KBM-7 (cell line): ENCODE results near the gene LYPD6B.
"Not testable (repeated sequence)": the region's sequence is repeated elsewhere in the genome, so short reads cannot be mapped to it uniquely, and the experiment has no call there.

Experiments
- DNase-seq: peaks from one replicate; pipeline ENCODE4 v3.0.0-alpha.2; 2015
- in situ Hi-C: fragments of 300-500 bp; cut with MboI; formaldehyde crosslinking; loops from 2 replicates; pipeline ENCODE4 v1.14.3; 2020; ENCODE audit warnings: low sequenced_read_pairs, low pct_unique_long_range_greater_than_20kb, mixed read lengths

LYPD6B gene

GRCh38 chr2:149218497-149218896 is 180.0 kb downstream of the LYPD6B start:
- in situ Hi-C loops = no loop called here
- no peak for DNase-seq

DNA sequence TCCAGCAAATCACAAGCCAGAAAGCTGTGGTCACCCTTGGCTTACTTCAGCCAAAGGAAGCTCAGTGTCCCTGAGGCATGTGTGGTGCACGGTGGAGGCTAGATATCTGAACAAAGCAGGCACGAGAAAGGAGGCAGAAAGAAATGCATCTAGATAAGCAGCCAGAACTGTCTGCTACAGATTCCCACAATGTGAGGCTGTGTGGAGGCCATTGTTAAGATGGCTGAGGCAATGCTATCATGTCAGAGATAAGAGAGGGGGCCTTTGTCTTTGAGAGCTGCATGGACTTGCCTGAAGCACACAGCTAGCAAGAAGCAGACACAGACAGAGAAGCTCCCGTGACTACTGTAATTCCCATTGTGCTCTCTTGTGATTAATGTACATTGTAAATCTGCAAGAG is 181.4 kb downstream of the LYPD6B start:
- no peak for DNase-seq
- in situ Hi-C loops = no loop called here

DNA sequence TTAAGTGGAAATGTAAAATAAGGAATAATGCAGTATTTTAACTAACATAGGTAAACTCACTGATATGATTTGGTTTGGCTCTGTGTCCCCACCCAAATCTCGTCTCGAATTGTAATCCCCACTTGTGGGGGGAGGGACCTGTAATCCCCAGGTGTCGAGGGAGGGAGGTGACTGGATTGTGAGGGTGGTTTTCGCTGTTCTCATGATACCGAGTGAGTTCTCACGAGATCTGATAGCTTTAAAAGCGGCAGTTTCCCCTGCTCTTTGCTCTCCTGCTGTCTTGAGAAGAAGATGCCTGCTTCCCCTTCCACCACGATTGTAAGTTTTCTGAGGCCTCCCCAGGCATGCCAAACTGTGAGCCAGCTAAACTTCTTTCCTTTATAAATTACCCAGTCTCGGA is 182.5 kb downstream of the LYPD6B start:
- in situ Hi-C loops = no loop called here
- DNase-seq = no peak

DNA sequence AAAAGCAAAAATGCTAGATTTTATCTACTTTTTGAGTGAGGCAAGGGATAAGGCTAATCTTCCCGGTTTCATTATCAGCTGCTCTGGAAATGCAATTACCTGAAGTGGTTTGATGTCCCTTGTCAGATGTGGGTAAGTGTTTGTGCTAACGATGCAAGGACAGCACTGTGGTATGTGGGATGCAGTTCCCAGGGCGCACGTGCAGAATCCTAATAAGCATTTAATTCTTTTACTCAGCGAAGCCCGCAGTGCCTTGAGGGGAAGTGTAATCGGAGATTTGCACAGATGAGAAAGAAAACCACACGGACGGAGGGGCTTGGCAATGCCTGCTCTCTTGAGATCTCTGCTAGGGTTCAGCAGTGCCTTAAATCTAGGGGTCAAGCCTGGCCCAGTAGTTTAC is 183.4 kb downstream of the LYPD6B start:
- no peak for DNase-seq
- in situ Hi-C loops = no loop called here

DNA sequence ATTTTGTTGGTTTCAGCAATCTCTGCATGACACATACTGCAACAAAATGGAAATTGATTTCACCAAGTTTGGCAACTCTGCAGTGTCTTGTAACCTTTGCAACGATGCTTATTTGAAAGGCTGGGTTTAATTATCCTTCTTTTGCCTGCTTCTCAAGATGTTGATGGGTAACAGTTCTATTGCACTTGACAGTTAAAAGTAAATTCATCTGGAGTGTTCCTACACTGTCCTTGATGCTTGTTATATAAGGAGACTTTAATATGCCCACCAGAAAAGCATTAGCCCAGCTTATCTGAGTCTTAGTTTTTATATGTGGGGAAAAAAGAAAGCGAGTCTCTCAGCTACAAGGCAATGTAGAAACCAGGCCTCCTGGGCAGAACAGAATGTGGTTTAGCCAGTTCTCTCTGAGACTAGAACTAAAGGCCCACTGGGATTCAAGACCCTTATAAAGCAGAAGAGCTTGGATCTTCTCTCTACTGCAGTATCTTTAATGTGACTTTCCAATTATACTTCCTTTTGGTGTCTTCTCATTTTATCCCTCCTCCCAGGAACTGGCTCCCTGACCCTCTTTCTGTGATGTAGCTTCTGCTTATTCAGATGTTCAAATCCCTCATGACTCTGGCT is 185.1 kb downstream of the LYPD6B start:
- no peak for DNase-seq
- in situ Hi-C loops = no loop called here

GRCh38 chr2:149224543-149224942 is 186.0 kb downstream of the LYPD6B start:
- in situ Hi-C loops = no loop called here
- no peak for DNase-seq

DNA sequence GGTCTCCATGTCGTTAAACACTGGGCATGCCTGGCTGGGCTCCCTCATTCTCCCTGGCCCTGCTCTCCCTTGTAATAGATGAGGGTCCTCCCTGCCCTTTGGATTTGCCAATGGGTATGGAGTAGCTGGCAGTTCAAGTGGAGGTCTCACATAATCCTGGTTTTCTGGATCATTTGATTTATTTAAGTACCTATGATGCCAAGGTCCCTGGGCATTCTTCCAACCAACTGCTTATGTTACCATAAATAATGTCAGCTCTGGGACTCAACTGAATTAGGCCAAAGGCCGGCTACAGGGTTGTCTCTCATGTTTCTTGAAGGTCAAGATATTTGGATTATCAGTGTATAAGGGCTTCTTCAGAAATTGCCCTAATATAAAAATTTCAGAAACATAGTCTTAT is 186.9 kb downstream of the LYPD6B start:
- no peak for DNase-seq
- in situ Hi-C loops = no loop called here

GRCh38 chr2:149226790-149227189 is 188.3 kb downstream of the LYPD6B start:
- in situ Hi-C loops = no loop called here
- no peak for DNase-seq

GRCh38 chr2:149235816-149236375 is 197.4 kb downstream of the LYPD6B start:
- no peak for DNase-seq
- in situ Hi-C loops = no loop called here

- in situ Hi-C loops = no loop called here
- no peak for DNase-seq
Measured at GRCh38 chr2:149236410-149236809, 197.9 kb downstream of the LYPD6B start.

- no peak for DNase-seq
- in situ Hi-C loops = no loop called here
Measured at GRCh38 chr2:149246186-149246585, 207.7 kb downstream of the LYPD6B start.

DNA sequence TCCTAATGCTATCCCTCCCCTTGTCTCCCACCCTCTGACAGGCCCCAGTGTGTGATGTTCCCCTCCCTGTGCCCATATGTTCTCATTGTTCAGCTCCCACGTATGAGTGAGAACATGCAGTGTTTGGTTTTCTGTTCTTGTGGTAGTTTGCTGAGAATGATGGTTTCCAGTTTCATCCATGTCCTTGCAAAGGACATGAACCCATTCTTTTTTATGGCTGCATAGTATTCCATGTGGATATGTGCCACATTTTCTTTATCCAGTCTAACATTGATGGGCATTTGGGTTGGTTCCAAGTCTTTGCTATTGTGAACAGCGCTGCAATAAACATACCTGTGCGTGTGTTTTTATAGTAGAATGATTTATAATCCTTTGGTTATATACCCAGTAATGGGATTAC is 212.9 kb downstream of the LYPD6B start:
- DNase-seq, in situ Hi-C loops: not testable (repeated sequence)

DNA sequence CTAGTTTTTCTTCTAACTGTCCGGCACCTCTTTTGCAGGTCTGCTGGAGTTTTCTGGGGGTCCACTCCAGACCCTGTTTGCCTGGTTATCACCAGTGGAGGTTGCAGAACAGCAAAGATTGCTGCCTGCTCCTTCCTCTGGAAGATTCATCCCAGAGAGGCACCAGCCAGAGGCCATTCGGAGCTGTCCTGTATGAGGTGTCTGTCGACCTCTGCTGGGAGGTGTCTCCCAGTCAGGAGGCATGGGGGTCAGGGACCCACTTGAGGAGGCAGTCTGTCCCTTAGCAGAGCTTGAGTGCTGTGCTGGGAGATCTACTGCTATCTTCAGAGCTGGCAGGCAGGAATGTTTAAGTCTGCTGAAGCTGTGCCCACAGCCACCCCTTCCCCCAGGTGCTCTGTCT is 218.4 kb downstream of the LYPD6B start:
- DNase-seq, in situ Hi-C loops: not testable (repeated sequence)

- in situ Hi-C loops = no loop called here
- no peak for DNase-seq
Measured at GRCh38 chr2:149258531-149258930, 220.0 kb downstream of the LYPD6B start.

DNA sequence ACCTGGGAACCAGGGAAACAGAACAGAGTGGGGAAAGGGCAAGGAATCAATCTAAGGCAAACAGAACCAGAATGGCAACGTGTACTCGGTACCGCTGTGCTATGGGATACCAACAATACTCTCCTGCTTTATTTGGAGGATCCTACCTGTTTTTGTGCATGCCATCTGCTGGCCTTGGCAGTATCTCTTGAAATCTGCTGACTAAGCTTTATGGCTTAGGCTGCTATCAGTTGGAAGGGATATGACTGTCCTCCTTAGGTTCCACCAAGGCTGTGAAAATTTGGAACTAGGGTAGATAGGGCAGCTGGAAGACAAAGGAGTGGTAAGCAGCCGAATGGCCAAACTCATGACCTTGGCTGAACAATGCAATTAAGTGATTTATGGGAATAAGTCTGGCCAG is 220.6 kb downstream of the LYPD6B start:
- in situ Hi-C loops = no loop called here
- DNase-seq = no peak

- in situ Hi-C loops = no loop called here
- no peak for DNase-seq
Measured at GRCh38 chr2:149261692-149262091, 223.2 kb downstream of the LYPD6B start.
